K562 (cell line): ENCODE measurements around the gene SATB2. TPM values are rescaled to one million over a fixed set of nuclear protein-coding genes. Genes with fewer than 3 reads are reported as not detected.

Experiments used
- BCLAF1 ChIP-seq, 2 experiments: fragments of 450-650 bp in 1 of 2; IDR thresholded peaks; 2 replicates each; pipeline ENCODE4 v1.6.1; 2011 to 2017; ENCODE audit warnings: low read depth in 2 of 2, antibody characterized with exemption in 1 of 2, borderline replicate concordance in 1 of 2, low read length in 1 of 2, mild to moderate bottlenecking in 1 of 2, mixed read lengths in 1 of 2; ENCODE audit not compliant: control insufficient read depth in 1 of 2
- CEBPZ ChIP-seq: fragments of 150-350 bp; IDR thresholded peaks from 2 replicates; pipeline ENCODE4 v1.6.1; 2014; ENCODE audit warnings: low read depth, mild to moderate bottlenecking, low read length, borderline replicate concordance
- DEAF1 ChIP-seq: fragments of 450-650 bp; formaldehyde crosslinking; IDR thresholded peaks from 2 replicates; pipeline ENCODE4 v1.4.0; 2020; ENCODE audit warnings: mild to moderate bottlenecking, moderate library complexity
- HCFC1 ChIP-seq: IDR thresholded peaks from 2 replicates; pipeline ENCODE4 v1.6.1; 2012; ENCODE audit warnings: low read depth, low read length, improper control_type of control experiment
- KLF16 ChIP-seq: IDR thresholded peaks from 2 replicates; pipeline ENCODE4 v1.6.1; 2016; ENCODE audit warnings: antibody characterized with exemption
- NFYB ChIP-seq: IDR thresholded peaks from 2 replicates; pipeline ENCODE4 v1.6.1; 2011; ENCODE audit warnings: mild to moderate bottlenecking, moderate library complexity; ENCODE audit not compliant: insufficient read length; ENCODE audit errors: extremely low read depth
- RAD21 ChIP-seq, 2 experiments: fragments of 250-450 bp in 1 of 2; fragments of 450-650 bp in 1 of 2; sonication (Bioruptor Pico) in 1 of 2; formaldehyde crosslinking in 1 of 2; IDR thresholded peaks in 1 of 2; conservative IDR thresholded peaks in 1 of 2; 2 replicates each; pipeline versions ENCODE4 v1.4.0 to v1.8.0; 2020 to 2022; ENCODE audit warnings: mild to moderate bottlenecking in 2 of 2, moderate library complexity in 1 of 2
- RBM17 ChIP-seq: fragments of 200-400 bp; formaldehyde crosslinking; IDR thresholded peaks from 2 replicates; pipeline ENCODE4 v1.6.1; 2017; ENCODE audit warnings: low read depth, mild to moderate bottlenecking, low read length, borderline replicate concordance
- RHOXF2B ChIP-seq: fragments of 250-450 bp; sonication (Bioruptor Pico); conservative IDR thresholded peaks from 2 replicates; pipeline ENCODE4 v1.5.1; 2021
- STAG1 ChIP-seq: sonication (generic); formaldehyde crosslinking; IDR thresholded peaks from 2 replicates; pipeline ENCODE4 v1.5.0; 2020; ENCODE audit warnings: missing genetic modification reagents, borderline replicate concordance
- ZNF121 ChIP-seq: sonication (generic); formaldehyde crosslinking; conservative IDR thresholded peaks from 2 replicates; pipeline ENCODE4 v1.8.0; 2022; ENCODE audit warnings: missing genetic modification reagents
- ZNF280A ChIP-seq: fragments of 450-650 bp; IDR thresholded peaks from 2 replicates; pipeline ENCODE4 v1.6.1; 2018; ENCODE audit warnings: mild to moderate bottlenecking, low read depth; ENCODE audit not compliant: partially characterized antibody
- ZNF311 ChIP-seq: fragments of 250-450 bp; sonication (Bioruptor Pico); IDR thresholded peaks from 2 replicates; pipeline ENCODE4 v1.4.0; 2020; ENCODE audit warnings: mild to moderate bottlenecking, moderate library complexity
- ZNF395 ChIP-seq: fragments of 200-800 bp; sonication (Bioruptor generic); IDR thresholded peaks from 2 replicates; pipeline ENCODE4 v1.6.1; 2017; ENCODE audit warnings: missing genetic modification characterization, missing compliant biosample characterization
- ZNF764 ChIP-seq: fragments of 250-450 bp; sonication (Bioruptor Pico); IDR thresholded peaks from 2 replicates; pipeline ENCODE4 v1.4.0; 2020; ENCODE audit warnings: low read depth, mild to moderate bottlenecking, moderate library complexity
- polyA plus RNA-seq, 8 experiments: library from polyadenylated mRNA; depleted of rRNA in 4 of 8; stranded (reverse) in 5 of 8; unstranded in 3 of 8; fragments of >200 nt; fragmentation: Nextera tagmentation in 2 of 8; fragmentation: Illumina TruSeq in 1 of 8; extraction: Ambion mirVana in 2 of 8; extraction: Trizol in 1 of 8; gene quantifications; 2 replicates each; pipeline versions ENCODE4 v1.2.1 to v1.2.3, GENCODE V29; 2011 to 2014; ENCODE audit warnings: inconsistent platforms in 1 of 8, missing spikeins in 1 of 8
- total RNA-seq, 7 experiments: library from RNA; depleted of rRNA in 6 of 7; stranded (reverse); fragments of >200 nt in 6 of 7; fragmentation: Illumina TruSeq in 2 of 7; extraction: Trizol in 2 of 7; gene quantifications; 2 replicates each; pipeline versions ENCODE4 v1.2.1 to v1.2.3, GENCODE V29; 2011 to 2021; ENCODE audit warnings: low replicate concordance in 1 of 7

Gene SATB2
- total and polyA plus RNA-seq, 9 of the 15 experiments (the other 6 are each of a cell fraction or from before 2014, with no cell fraction given): 4.5 to 34.0 (median 15.1) TPM

- TF ChIP-seq RAD21 (CRISPR knock-in tag; conservative IDR thresholded peaks at IDR 0.05 in 1 of 2, IDR thresholded peaks at IDR 0.05 in 1 of 2) (peak; percentile 70 to 80), BCLAF1 (IDR thresholded peaks at IDR 0.05; ENCODE audit: borderline replicate concordance in 1 of 2, control insufficient read depth in 1 of 2, low read depth in 2 of 2, low read length in 1 of 2) (no peak), NFYB (no peak), STAG1 (CRISPR knock-in tag) (peak; percentile 46; the same call in 1 of the 2 replicates), ZNF280A (no peak), ZNF764 (CRISPR knock-in tag) (no peak), KLF16 (0 out of 2 replicates have a peak, but pooled peaks have one; percentile 22), DEAF1 (CRISPR knock-in tag) (peak; percentile 37; the same call in 1 of the 2 replicates), ZNF121 (CRISPR knock-in tag) (no peak), CEBPZ (no peak), RBM17 (no peak), RHOXF2B (CRISPR knock-in tag) (no peak), ZNF311 (CRISPR knock-in tag) (no peak), HCFC1 (no peak), ZNF395 (CRISPR knock-in tag) (no peak)
These were observed 28.1 kb upstream of the SATB2 start (continued) for GRCh38 chr2:199485732-199486335.
